ENCODE measurements around the gene GRAMD2A.

Gene GRAMD2A

GRCh38 chr15:72139667-72140066 lies 57.9 kb downstream of the GRAMD2A start:
- TF ChIP-seq POLR2A (IDR thresholded peaks at IDR 0.05; ENCODE audit: low read length) (no peak), GATA1 (IDR thresholded peaks at IDR 0.05; ENCODE audit: low read depth, low read length) (no peak)
- DNase-seq = no peak

DNA sequence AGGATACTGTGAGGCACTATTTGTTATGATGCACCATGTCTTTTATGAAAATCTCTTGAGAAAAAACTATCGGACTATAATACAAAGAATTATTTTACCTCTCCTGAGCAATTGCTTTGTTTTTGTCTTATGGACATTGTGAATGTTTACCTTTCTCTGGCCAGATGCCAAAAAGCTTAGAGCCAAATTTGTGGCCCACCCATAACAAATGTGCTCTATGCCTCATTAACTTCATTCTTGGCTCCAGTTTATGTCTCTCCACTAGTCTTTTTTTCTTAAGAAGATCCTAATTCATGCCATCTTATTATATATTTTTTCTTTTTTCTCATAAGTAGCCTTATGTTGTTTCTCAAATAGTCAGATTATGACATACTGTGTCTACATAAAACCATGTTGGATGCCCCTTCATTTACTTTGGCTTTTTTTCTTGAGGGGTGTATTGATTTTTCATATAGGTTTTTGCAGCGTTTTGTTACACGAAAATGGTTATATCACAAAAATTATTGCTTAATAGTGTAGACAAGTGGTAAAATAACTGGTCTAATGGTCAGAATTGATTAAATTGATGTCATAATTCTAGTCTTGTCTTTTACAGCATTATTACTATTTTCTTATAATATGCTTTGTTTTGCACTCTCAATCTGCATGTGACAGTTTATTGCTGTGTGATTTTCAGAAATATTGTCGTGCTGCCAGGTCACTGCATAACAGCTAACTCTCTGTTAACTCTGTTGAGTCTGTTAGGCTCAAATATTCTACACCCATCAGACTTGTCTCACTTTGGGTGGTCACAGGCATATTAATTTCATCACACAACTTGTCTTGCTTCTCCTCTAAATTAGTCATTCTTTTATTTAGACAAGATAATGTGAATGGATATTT lies 61.2 kb downstream of the GRAMD2A start:
- TF ChIP-seq POLR2A (IDR thresholded peaks at IDR 0.05; ENCODE audit: low read length) (no peak), GATA1 (IDR thresholded peaks at IDR 0.05; ENCODE audit: low read depth, low read length) (no peak)
- DNase-seq = no peak

GRCh38 chr15:72135719-72136118 lies 61.9 kb downstream of the GRAMD2A start:
- no peak for DNase-seq
- TF ChIP-seq GATA1 (IDR thresholded peaks at IDR 0.05; ENCODE audit: low read depth, low read length) = no peak
- no peak for TF ChIP-seq POLR2A (IDR thresholded peaks at IDR 0.05; ENCODE audit: low read length)

GRCh38 chr15:72133211-72133610 lies 64.4 kb downstream of the GRAMD2A start:
- no peak for DNase-seq
- TF ChIP-seq POLR2A (IDR thresholded peaks at IDR 0.05; ENCODE audit: low read length) (no peak), GATA1 (IDR thresholded peaks at IDR 0.05; ENCODE audit: low read depth, low read length) (no peak)

DNA sequence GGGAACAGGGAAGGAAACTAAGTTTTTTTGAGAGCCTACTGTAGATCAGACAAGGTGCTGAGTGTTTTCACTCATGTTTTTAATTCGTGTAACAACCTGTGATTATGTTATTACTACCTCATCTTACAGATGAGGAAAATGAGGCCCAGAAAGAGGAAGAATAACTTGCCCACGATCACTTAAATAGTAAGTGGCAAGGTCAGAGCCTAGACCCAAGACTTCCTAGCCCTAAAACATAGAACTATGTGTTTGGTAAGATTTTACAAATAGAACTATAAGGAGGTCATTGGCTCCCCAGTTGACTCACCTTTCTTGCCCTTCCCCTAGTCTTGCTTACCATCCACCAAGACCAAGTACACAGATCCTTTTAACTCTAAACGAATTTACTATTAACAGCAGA lies 65.7 kb downstream of the GRAMD2A start:
- DNase-seq = no peak
- TF ChIP-seq POLR2A (IDR thresholded peaks at IDR 0.05; ENCODE audit: low read length) = no peak
- TF ChIP-seq GATA1 (IDR thresholded peaks at IDR 0.05; ENCODE audit: low read depth, low read length) = no peak

- no peak for TF ChIP-seq GATA1 (IDR thresholded peaks at IDR 0.05; ENCODE audit: low read depth, low read length)
- no peak for TF ChIP-seq POLR2A (IDR thresholded peaks at IDR 0.05; ENCODE audit: low read length)
- no peak for DNase-seq
Measured at GRCh38 chr15:72130272-72130671, 67.3 kb downstream of the GRAMD2A start.

GRCh38 chr15:72128359-72128758 lies 69.2 kb downstream of the GRAMD2A start:
- no peak for DNase-seq
- no peak for TF ChIP-seq POLR2A (IDR thresholded peaks at IDR 0.05; ENCODE audit: low read length)
- TF ChIP-seq GATA1 (IDR thresholded peaks at IDR 0.05; ENCODE audit: low read depth, low read length) = no peak

DNA sequence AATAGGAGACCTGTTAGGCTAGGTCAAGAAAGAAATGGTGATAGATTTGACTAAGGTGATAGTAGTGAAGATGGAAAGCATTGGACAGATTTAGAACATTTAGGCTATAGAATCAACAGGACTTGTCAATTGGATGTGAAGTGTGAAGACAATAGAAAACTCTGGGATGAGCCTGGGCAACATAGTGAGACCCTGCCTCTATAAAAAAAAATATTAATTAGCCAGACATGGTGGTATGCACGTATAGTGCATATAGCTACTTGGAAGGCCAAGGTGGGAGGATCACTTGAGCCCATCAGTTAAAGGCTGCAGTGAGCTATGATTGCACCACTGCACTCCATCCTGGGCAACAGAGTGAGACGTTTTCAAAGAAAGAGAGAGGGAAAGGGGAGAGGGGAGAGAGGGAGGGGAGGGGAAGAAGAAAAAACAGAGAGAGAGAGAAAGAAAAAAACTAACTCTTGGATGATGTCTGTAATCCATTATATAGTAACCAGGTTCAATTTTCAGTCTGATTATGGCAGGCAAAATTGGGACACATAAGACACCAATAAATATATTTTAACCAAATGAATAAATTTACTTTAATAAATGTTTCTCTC lies 69.8 kb downstream of the GRAMD2A start:
- no peak for DNase-seq
- no peak for TF ChIP-seq GATA1 (IDR thresholded peaks at IDR 0.05; ENCODE audit: low read depth, low read length)
- TF ChIP-seq POLR2A (IDR thresholded peaks at IDR 0.05; ENCODE audit: low read length) = no peak

DNA sequence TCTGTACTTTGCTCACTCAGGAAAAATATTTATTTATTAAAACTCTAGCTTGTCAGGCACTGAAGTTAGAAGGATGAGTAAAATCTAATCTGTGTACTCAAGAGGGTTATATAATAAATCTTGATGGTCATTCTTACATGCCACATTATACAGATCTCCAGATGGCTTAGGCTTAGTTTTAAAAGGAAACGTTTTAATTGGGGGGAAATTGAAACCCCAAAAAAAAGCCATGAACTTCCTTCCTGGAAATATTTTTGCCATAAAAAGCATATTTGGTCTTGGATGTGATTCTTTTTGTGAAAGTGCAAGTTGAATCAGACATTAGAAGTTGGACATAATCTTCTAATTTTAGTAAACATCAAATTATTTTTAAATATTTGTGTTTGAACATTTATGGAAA lies 73.4 kb downstream of the GRAMD2A start:
- no peak for DNase-seq
- TF ChIP-seq GATA1 (IDR thresholded peaks at IDR 0.05; ENCODE audit: low read depth, low read length) = no peak

GRCh38 chr15:72118017-72118978 lies 79.3 kb downstream of the GRAMD2A start, which contains the start of the genes MYO9A and SENP8:
Gene MYO9A, minus strand, starts transcription at chr15:72118150. Its CDS starts 71,587 bp downstream, at chr15:72046563.
Gene SENP8, plus strand, starts transcription at chr15:72118403. Its CDS starts 21,221 bp downstream, at chr15:72139624.
- no peak for TF ChIP-seq GATA1 (IDR thresholded peaks at IDR 0.05; ENCODE audit: low read depth, low read length)
- peak; percentile 75 for TF ChIP-seq POLR2A (IDR thresholded peaks at IDR 0.05; ENCODE audit: low read length)
- DNase-seq = peak; percentile 98 to 99

DNA sequence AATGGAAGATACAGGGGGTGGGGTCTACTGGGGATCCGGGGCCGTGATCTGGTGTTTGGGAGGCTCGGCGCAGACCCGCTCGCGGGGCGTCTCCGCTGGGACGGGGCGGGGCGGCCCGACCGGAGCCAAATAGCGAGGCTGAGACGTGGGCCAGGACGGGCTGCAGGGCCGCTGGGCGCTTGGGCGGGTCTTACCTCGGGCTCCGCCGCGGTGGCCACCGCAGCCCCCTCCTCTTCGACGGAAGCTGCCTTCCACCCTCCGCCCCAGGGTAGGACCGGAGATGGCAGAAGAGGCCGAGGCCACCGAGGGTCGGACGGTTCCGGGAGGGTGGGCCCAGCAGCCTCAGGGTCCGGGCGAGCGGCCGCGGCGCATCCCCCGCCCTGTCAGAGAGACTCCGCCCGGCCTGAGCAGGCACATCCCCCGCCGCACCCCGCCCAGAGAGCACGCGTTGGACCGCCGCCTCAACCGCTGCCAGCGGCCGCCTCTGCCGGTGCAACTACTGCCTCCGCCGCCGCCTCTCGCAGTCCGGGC lies 80.0 kb downstream of the GRAMD2A start:
- peak; percentile 83 to 86 for DNase-seq
- TF ChIP-seq GATA1 (IDR thresholded peaks at IDR 0.05; ENCODE audit: low read depth, low read length) = no peak
- TF ChIP-seq POLR2A (IDR thresholded peaks at IDR 0.05; ENCODE audit: low read length) = peak; percentile 50

DNA sequence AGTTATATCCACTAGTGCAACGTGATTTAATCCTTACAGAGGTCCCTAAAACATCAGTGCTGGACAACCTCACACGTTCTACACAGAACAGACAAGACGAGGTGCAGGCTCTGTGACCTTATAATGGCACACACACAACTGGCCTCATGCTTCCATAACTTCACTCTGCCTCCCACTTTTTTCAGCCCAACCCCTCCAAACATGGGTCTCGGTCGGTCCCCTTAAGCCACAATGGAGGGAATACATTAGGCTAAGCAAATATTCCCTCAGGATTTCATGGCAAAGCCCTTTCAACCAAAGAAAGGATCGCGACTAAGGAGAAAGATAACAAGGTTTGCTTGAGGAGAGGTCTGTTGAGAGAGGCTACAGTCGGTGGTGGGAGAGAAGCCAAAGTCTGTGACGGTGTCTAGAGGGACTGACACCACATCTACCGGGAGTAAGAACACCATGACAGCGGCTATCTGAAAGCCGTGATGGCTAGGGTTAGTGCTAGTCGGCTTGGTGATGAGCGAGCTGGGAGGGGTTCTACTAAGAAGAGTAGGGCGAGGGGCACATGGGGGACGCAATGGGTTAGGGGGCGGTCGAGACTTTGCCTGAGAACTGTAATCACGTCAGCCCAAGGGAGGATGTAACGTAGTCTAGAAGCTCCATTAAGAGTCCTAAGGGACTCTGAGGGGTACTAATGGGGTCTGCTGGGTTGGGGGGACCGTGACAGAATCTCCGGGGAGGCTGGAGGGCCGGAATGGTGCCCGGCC lies 80.7 kb downstream of the GRAMD2A start:
- peak; percentile 57 to 60 for DNase-seq
- TF ChIP-seq POLR2A (IDR thresholded peaks at IDR 0.05; ENCODE audit: low read length) (no peak), GATA1 (IDR thresholded peaks at IDR 0.05; ENCODE audit: low read depth, low read length) (no peak)
